K562 (cell line): ENCODE results near the gene NBPF3. TPM values are rescaled to one million over a fixed set of nuclear protein-coding genes. Genes with fewer than 3 reads are reported as not detected.

Experiments used
- ATF2 ChIP-seq: sonication (generic); formaldehyde crosslinking; IDR thresholded peaks from 2 replicates; pipeline ENCODE4 v1.8.1; 2022; ENCODE audit warnings: missing genetic modification reagents
- ATF7 ChIP-seq: fragments of 450-650 bp; IDR thresholded peaks from 2 replicates; pipeline ENCODE4 v1.7.1; 2014; ENCODE audit warnings: mild to moderate bottlenecking, moderate library complexity
- MAX ChIP-seq: sonication (generic); formaldehyde crosslinking; IDR thresholded peaks from 2 replicates; pipeline ENCODE4 v1.9.0; 2022; ENCODE audit warnings: mild to moderate bottlenecking, missing genetic modification reagents
- PHF8 ChIP-seq: fragments of 200-600 bp; sonication (generic); IDR thresholded peaks from 2 replicates; pipeline ENCODE4 v1.6.1; 2012; ENCODE audit warnings: mixed run types, mild to moderate bottlenecking, inconsistent platforms, low read length, moderate library complexity, borderline replicate concordance
- RAD51 ChIP-seq: fragments of 450-650 bp; IDR thresholded peaks from 2 replicates; pipeline ENCODE4 v1.7.1; 2016; ENCODE audit warnings: low read depth, mild to moderate bottlenecking, borderline replicate concordance
- ZBTB40 ChIP-seq, 2 experiments: fragments of 450-650 bp in 1 of 2; sonication (generic) in 1 of 2; formaldehyde crosslinking in 1 of 2; IDR thresholded peaks; 2 replicates each; pipeline versions ENCODE4 v1.7.1 to v1.9.0; 2016 to 2022; ENCODE audit warnings: inconsistent platforms in 1 of 2, mild to moderate bottlenecking in 1 of 2, missing genetic modification reagents in 1 of 2
- ZHX1 ChIP-seq: fragments of 150-350 bp; conservative IDR thresholded peaks from 2 replicates; pipeline ENCODE4 v1.6.1; 2014; ENCODE audit warnings: low read length
- ZNF431 ChIP-seq: sonication (generic); formaldehyde crosslinking; IDR thresholded peaks from 2 replicates; pipeline ENCODE4 v1.8.0; 2022; ENCODE audit warnings: mild to moderate bottlenecking, missing genetic modification reagents
- ZNF717 ChIP-seq: fragments of 250-450 bp; sonication (Bioruptor Pico); IDR thresholded peaks from 2 replicates; pipeline ENCODE4 v1.5.0; 2021
- polyA plus RNA-seq, 8 experiments: library from polyadenylated mRNA; depleted of rRNA in 4 of 8; stranded (reverse) in 5 of 8; unstranded in 3 of 8; fragments of >200 nt; fragmentation: Nextera tagmentation in 2 of 8; fragmentation: Illumina TruSeq in 1 of 8; extraction: Ambion mirVana in 2 of 8; extraction: Trizol in 1 of 8; gene quantifications; 2 replicates each; pipeline versions ENCODE4 v1.2.1 to v1.2.3, GENCODE V29; 2011 to 2014; ENCODE audit warnings: inconsistent platforms in 1 of 8, missing spikeins in 1 of 8
- total RNA-seq, 7 experiments: library from RNA; depleted of rRNA in 6 of 7; stranded (reverse); fragments of >200 nt in 6 of 7; fragmentation: Illumina TruSeq in 2 of 7; extraction: Trizol in 2 of 7; gene quantifications; 2 replicates each; pipeline versions ENCODE4 v1.2.1 to v1.2.3, GENCODE V29; 2011 to 2021; ENCODE audit warnings: low replicate concordance in 1 of 7

The NBPF3 gene
- total and polyA plus RNA-seq, 9 of the 15 experiments (the other 6 are each of a cell fraction or from before 2014, with no cell fraction given) = 1.5 to 7.3 (median 5.4) TPM

- no peak for TF ChIP-seq ZHX1
- no peak for TF ChIP-seq ZBTB40 (IDR thresholded peaks at IDR 0.05)
- no peak for TF ChIP-seq ZBTB40 (CRISPR knock-in tag; IDR thresholded peaks at IDR 0.05)
- peak; percentile 53; the same call in 1 of the 2 replicates for TF ChIP-seq PHF8
- peak; percentile 70; the same call in 1 of the 2 replicates for TF ChIP-seq ATF7
- no peak for TF ChIP-seq ZNF431 (CRISPR knock-in tag)
- no peak for TF ChIP-seq ATF2 (CRISPR knock-in tag)
- TF ChIP-seq RAD51 = no peak
- no peak for TF ChIP-seq ZNF717 (CRISPR knock-in tag)
- TF ChIP-seq MAX = 0 out of 2 replicates have a peak, but pooled peaks have one; percentile 27
Measured at GRCh38 chr1:21439721-21440629, at the start of gene NBPF3 (continued).
